ENCODE results near the gene IL31RA. TPM values are rescaled to one million over a fixed set of nuclear protein-coding genes. Genes with fewer than 3 reads are reported as not detected.

Gene IL31RA
- total and polyA plus RNA-seq, 10 of the 15 experiments (the other 5 are each of a cell fraction or from before 2014, with no cell fraction given): 0.03 to 0.31 (median 0.11) TPM; not detected in 2

DNA sequence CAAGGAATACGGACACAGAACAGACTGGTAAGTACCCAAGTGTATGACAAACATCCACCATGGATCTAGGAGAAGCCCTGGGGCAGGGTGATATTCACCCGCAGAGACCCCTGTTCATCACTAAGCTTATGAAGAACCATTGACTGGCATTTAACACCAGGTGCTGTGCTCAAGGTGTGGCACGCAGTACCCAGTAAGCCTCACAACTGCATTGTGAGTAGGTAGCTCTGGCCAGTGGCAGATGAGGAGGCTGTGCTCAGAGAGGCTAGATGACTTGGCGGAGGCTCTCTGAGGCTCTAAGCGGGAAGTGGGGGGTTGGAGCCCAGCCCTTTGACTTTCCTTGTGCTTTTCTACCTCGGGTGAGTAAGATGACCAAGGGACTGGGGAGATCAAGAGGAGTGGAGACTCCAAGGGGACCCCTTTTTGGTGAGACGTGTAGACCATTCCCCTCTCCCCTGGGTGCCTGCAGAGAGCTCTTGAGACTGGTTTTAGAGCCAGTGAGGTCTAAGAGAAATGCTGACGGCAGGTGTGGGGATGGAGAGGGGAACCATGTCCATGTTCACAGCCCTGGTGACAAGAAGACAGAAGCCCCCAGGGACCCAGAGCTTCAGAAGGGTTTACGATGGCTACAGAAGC, 72.8 kb downstream of the IL31RA start (continued):
- no peak for TF ChIP-seq CHD4 (IDR thresholded peaks at IDR 0.05)
- no peak for TF ChIP-seq RAD21 (IDR thresholded peaks at IDR 0.05; ENCODE audit: insufficient read depth, low read depth, low read length)
- no peak for TF ChIP-seq E2F8 (IDR thresholded peaks at IDR 0.05; ENCODE audit: low read depth, partially characterized antibody)
- TF ChIP-seq BHLHE40 (IDR thresholded peaks at IDR 0.05; ENCODE audit: borderline replicate concordance in 1 of 2, low read depth in 2 of 2, low read length in 1 of 2): no peak
- no peak for TF ChIP-seq SPI1 (IDR thresholded peaks at IDR 0.05; ENCODE audit: borderline replicate concordance, insufficient read depth, low read depth, low read length)

GRCh38 chr5:55924744-55925143, 73.6 kb downstream of the IL31RA start:
- no TSS peak for BruUV-seq (replicated peaks)
- Histone ChIP-seq H3K36me3 (ENCODE audit: control insufficient read depth in 2 of 2, insufficient read depth in 2 of 2, low read length in 1 of 2) (no peaks in the 10 kb centered on the region), H3K4me1 (ENCODE audit: control insufficient read depth, insufficient read depth, low read length) (peaks cover 13% of the 10 kb centered on the region), H4K20me1 (ENCODE audit: control insufficient read depth, insufficient read depth) (no peaks in the 10 kb centered on the region), H3K4me3 (no peak overlapping the region), H3K79me2 (ENCODE audit: control insufficient read depth, insufficient read depth, low read length) (no peaks in the 10 kb centered on the region), H3K27me3 (replicated peaks in 1 of 2; ENCODE audit: control insufficient read depth in 2 of 2, insufficient read depth in 2 of 2, low read length in 1 of 2) (no peaks in the 10 kb centered on the region), H3K27ac (ENCODE audit: control insufficient read depth, insufficient read depth) (no peak overlapping the region), H3K9ac (ENCODE audit: control insufficient read depth, insufficient read depth, low read length) (no peak overlapping the region), H3K9me3 (replicated peaks; ENCODE audit: control insufficient read depth, insufficient read depth, low read length) (no peaks in the 10 kb centered on the region), H2AFZ (ENCODE audit: control insufficient read depth, low read depth, low read length) (no peak overlapping the region), H3K4me2 (ENCODE audit: control insufficient read depth, insufficient read depth) (no peak overlapping the region)
- ATAC-seq (no peak), DNase-seq (ENCODE audit: low read depth, low spot score) (no peak), FAIRE-seq (no peak)
- ChIA-PET SMC1A (ENCODE audit: uncharacterized antibody, unreplicated experiment) (interaction anchor here (1.1 to 3.3 kb wide), 3 partner anchors 11 to 275 kb away, joined by 4 to 20 read pairs (median 19); no protein-coding TSS in a partner anchor), RAD21 (ENCODE audit: unreplicated experiment) (interaction anchor here (0.5 to 1.8 kb wide), 6 partner anchors 12 to 244 kb away, joined by 3 to 7 read pairs (median 4); no protein-coding TSS in a partner anchor), POLR2A (interaction anchor here (2.2 kb wide), 1 partner anchor 11 kb away, joined by 6 read pairs; no protein-coding TSS in a partner anchor), CTCF (interaction anchor here (2.7 to 6.7 kb wide), 2 partner anchors 12 to 276 kb away, joined by 10 to 49 read pairs; no protein-coding TSS in a partner anchor)
- in situ Hi-C loops (cut with MboI) (no loop called here), intact Hi-C loops (cut with micrococcal nuclease; ENCODE audit: unreplicated experiment) (no loop called here)
- TF ChIP-seq SIN3A (IDR thresholded peaks at IDR 0.05; ENCODE audit: low read depth, low read length) (no peak), SRF (IDR thresholded peaks at IDR 0.05; ENCODE audit: low read depth in 2 of 2, low read length in 2 of 2) (no peak), WRNIP1 (IDR thresholded peaks at IDR 0.05; ENCODE audit: borderline replicate concordance, low read depth, low read length) (no peak), KAT2A (conservative IDR thresholded peaks at IDR 0.05; ENCODE audit: control insufficient read depth, low read depth, low read length) (no peak), HSF1 (IDR thresholded peaks at IDR 0.05; ENCODE audit: low read depth, low read length) (no peak)
- WGBS (ENCODE audit: insufficient coverage, insufficient replicate concordance, low lambda C conversion rate, missing lambda C conversion rate): 67% methylated on average over 11 of the region's 11 CpGs

All from GM12878 (cell line).